Measurements from ENCODE around the gene FLOT1.

FLOT1 gene

DNA sequence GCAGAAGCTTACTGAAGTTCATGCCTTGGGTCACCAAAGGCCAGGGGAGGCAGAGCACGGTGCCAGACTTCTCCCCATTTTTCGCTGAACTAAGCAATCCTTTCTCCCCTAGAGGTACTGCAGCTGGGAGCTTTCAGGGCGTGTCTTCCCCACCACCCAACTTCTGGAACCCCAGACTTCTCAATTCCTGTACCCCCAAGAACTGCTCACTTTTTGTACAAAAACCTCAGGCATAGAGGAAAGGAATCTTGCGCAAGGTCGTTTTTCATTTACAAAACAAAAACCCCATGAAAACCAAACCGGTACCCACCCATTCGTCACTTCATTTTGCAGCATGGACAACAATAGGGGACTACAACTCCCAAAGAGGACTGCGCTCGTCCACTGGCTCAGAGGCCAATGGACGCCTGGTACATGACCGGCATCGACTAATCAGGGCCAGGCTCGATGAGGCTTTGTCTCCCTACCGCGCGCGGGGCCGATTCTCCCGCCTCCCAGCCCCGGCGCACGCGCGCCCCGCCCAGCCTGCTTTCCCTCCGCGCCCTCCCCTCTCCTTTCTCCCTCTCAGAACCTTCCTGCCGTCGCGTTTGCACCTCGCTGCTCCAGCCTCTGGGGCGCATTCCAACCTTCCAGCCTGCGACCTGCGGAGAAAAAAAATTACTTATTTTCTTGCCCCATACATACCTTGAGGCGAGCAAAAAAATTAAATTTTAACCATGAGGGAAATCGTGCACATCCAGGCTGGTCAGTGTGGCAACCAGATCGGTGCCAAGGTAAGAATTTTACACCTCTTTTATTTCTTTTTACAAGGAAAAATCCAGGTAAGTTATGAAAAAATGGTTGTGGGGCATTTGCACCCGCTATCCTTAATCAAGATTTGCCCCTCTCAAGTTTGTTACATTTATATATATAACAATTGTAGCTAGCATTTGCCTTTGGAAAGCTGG, 22.4 kb downstream of the FLOT1 start, which contains the start of gene TUBB (continued):
- TF ChIP-seq, protein P1, sequence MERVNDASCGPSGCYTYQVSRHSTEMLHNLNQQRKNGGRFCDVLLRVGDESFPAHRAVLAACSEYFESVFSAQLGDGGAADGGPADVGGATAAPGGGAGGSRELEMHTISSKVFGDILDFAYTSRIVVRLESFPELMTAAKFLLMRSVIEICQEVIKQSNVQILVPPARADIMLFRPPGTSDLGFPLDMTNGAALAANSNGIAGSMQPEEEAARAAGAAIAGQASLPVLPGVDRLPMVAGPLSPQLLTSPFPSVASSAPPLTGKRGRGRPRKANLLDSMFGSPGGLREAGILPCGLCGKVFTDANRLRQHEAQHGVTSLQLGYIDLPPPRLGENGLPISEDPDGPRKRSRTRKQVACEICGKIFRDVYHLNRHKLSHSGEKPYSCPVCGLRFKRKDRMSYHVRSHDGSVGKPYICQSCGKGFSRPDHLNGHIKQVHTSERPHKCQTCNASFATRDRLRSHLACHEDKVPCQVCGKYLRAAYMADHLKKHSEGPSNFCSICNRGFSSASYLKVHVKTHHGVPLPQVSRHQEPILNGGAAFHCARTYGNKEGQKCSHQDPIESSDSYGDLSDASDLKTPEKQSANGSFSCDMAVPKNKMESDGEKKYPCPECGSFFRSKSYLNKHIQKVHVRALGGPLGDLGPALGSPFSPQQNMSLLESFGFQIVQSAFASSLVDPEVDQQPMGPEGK (tag by site-specific recombination; IDR thresholded peaks at IDR 0.05) = peak; percentile 85
- TF ChIP-seq, protein P2, sequence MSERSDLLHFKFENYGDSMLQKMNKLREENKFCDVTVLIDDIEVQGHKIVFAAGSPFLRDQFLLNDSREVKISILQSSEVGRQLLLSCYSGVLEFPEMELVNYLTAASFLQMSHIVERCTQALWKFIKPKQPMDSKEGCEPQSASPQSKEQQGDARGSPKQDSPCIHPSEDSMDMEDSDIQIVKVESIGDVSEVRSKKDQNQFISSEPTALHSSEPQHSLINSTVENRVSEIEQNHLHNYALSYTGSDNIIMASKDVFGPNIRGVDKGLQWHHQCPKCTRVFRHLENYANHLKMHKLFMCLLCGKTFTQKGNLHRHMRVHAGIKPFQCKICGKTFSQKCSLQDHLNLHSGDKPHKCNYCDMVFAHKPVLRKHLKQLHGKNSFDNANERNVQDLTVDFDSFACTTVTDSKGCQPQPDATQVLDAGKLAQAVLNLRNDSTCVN (tag by site-specific recombination; optimal IDR thresholded peaks at IDR 0.05) = peak; percentile 96
- TF ChIP-seq ZNF155 (tag by site-specific recombination; IDR thresholded peaks at IDR 0.05) (no peak), ZSCAN23 (tag by site-specific recombination; IDR thresholded peaks at IDR 0.05) (0 out of 2 replicates have a peak, but pooled peaks have one; percentile 12), ZNF223 (tag by site-specific recombination; IDR thresholded peaks at IDR 0.05) (no peak), ZNF202 (tag by site-specific recombination; IDR thresholded peaks at IDR 0.05; ENCODE audit: borderline replicate concordance) (no peak), ZNF596 (tag by site-specific recombination; IDR thresholded peaks at IDR 0.05) (no peak), ZBTB17 (tag by site-specific recombination; IDR thresholded peaks at IDR 0.05) (peak; percentile 98), ZNF138 (tag by site-specific recombination; IDR thresholded peaks at IDR 0.05; ENCODE audit: borderline replicate concordance) (no peak), ZNF561 (tag by site-specific recombination; IDR thresholded peaks at IDR 0.05; ENCODE audit: borderline replicate concordance) (0 out of 2 replicates have a peak, but pooled peaks have one; percentile 53), GLI2 (tag by site-specific recombination; IDR thresholded peaks at IDR 0.05; ENCODE audit: borderline replicate concordance, low read depth) (no peak), ZNF174 (tag by site-specific recombination; IDR thresholded peaks at IDR 0.05) (no peak), ZNF394 (tag by site-specific recombination; IDR thresholded peaks at IDR 0.05; ENCODE audit: borderline replicate concordance) (no peak; the same call in 1 of the 2 replicates), MZF1 (tag by site-specific recombination; IDR thresholded peaks at IDR 0.05; ENCODE audit: borderline replicate concordance) (peak; percentile 20; the same call in 1 of the 2 replicates), ZNF837 (tag by site-specific recombination; IDR thresholded peaks at IDR 0.05) (no peak), ZNF184 (tag by site-specific recombination; IDR thresholded peaks at IDR 0.05) (no peak), TRIM28 (IDR thresholded peaks at IDR 0.05; ENCODE audit: borderline replicate concordance, low read length) (no peak), ZNF501 (tag by site-specific recombination; IDR thresholded peaks at IDR 0.05) (peak; percentile 60; the same call in 1 of the 2 replicates), ZNF2 (tag by site-specific recombination; IDR thresholded peaks at IDR 0.05) (0 out of 2 replicates have a peak, but pooled peaks have one; percentile 42), YY2 (tag by site-specific recombination; IDR thresholded peaks at IDR 0.05) (0 out of 2 replicates have a peak, but pooled peaks have one; percentile 60), REPIN1 (tag by site-specific recombination; IDR thresholded peaks at IDR 0.05; ENCODE audit: low read depth) (no peak), ZNF132 (tag by site-specific recombination; IDR thresholded peaks at IDR 0.05; ENCODE audit: borderline replicate concordance) (no peak), KLF10 (tag by site-specific recombination; IDR thresholded peaks at IDR 0.05) (peak; percentile 38; the same call in 1 of the 2 replicates), SALL2 (tag by site-specific recombination; IDR thresholded peaks at IDR 0.05; ENCODE audit: borderline replicate concordance) (no peak), HOXD13 (CRISPR knock-in tag; IDR thresholded peaks at IDR 0.05; ENCODE audit: borderline replicate concordance) (no peak), KLF16 (tag by site-specific recombination; IDR thresholded peaks at IDR 0.05) (no peak), ZNF791 (tag by site-specific recombination; IDR thresholded peaks at IDR 0.05) (no peak)
- TF ChIP-seq, protein P3, sequence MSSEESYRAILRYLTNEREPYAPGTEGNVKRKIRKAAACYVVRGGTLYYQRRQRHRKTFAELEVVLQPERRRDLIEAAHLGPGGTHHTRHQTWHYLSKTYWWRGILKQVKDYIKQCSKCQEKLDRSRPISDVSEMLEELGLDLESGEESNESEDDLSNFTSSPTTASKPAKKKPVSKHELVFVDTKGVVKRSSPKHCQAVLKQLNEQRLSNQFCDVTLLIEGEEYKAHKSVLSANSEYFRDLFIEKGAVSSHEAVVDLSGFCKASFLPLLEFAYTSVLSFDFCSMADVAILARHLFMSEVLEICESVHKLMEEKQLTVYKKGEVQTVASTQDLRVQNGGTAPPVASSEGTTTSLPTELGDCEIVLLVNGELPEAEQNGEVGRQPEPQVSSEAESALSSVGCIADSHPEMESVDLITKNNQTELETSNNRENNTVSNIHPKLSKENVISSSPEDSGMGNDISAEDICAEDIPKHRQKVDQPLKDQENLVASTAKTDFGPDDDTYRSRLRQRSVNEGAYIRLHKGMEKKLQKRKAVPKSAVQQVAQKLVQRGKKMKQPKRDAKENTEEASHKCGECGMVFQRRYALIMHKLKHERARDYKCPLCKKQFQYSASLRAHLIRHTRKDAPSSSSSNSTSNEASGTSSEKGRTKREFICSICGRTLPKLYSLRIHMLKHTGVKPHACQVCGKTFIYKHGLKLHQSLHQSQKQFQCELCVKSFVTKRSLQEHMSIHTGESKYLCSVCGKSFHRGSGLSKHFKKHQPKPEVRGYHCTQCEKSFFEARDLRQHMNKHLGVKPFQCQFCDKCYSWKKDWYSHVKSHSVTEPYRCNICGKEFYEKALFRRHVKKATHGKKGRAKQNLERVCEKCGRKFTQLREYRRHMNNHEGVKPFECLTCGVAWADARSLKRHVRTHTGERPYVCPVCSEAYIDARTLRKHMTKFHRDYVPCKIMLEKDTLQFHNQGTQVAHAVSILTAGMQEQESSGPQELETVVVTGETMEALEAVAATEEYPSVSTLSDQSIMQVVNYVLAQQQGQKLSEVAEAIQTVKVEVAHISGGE (tag by site-specific recombination; conservative IDR thresholded peaks at IDR 0.05; ENCODE audit: low read depth) = no peak
- TF ChIP-seq, protein P4, sequence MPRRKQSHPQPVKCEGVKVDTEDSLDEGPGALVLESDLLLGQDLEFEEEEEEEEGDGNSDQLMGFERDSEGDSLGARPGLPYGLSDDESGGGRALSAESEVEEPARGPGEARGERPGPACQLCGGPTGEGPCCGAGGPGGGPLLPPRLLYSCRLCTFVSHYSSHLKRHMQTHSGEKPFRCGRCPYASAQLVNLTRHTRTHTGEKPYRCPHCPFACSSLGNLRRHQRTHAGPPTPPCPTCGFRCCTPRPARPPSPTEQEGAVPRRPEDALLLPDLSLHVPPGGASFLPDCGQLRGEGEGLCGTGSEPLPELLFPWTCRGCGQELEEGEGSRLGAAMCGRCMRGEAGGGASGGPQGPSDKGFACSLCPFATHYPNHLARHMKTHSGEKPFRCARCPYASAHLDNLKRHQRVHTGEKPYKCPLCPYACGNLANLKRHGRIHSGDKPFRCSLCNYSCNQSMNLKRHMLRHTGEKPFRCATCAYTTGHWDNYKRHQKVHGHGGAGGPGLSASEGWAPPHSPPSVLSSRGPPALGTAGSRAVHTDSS (tag by site-specific recombination; IDR thresholded peaks at IDR 0.05) = no peak
- TF ChIP-seq, protein P5, sequence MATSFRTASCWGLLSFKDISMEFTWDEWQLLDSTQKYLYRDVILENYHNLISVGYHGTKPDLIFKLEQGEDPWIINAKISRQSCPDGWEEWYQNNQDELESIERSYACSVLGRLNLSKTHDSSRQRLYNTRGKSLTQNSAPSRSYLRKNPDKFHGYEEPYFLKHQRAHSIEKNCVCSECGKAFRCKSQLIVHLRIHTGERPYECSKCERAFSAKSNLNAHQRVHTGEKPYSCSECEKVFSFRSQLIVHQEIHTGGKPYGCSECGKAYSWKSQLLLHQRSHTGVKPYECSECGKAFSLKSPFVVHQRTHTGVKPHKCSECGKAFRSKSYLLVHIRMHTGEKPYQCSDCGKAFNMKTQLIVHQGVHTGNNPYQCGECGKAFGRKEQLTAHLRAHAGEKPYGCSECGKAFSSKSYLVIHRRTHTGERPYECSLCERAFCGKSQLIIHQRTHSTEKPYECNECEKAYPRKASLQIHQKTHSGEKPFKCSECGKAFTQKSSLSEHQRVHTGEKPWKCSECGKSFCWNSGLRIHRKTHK (tag by site-specific recombination; IDR thresholded peaks at IDR 0.05) = no peak
